Renal pelvis (tissue), 12 donors: Measurements from ENCODE around the gene UBXN11. TPM values are rescaled to one million over a fixed set of nuclear protein-coding genes. Genes with fewer than 3 reads are reported as not detected.

Experiments
- DNase-seq: peaks from one replicate; pipeline ENCODE4 v3.0.0-alpha.2; 2013
- long read RNA-seq, 16 experiments: transcript quantifications; one replicate each; lab custom pipeline, GENCODE V29; 2026
- polyA plus RNA-seq, 3 donors: library from polyadenylated mRNA; unstranded; fragments of 120-200 nt; gene quantifications; one replicate each; pipeline ENCODE4 v1.2.1, GENCODE V29; 2013; ENCODE audit not compliant: insufficient read length in 3 of 3

Gene UBXN11
- polyA plus RNA-seq: 10 to 100 TPM; 44.3 to 52.2 (median 51.7) TPM
- long read RNA-seq, donor 1, partial matches to known transcripts: 0 of 2 reads
- long read RNA-seq, donor 1, other reads (novel, unspliced or antisense): 0 of 2 reads
- long read RNA-seq, donor 2, partial matches to known transcripts: 8 of 12 reads
- long read RNA-seq, donor 2, other reads (novel, unspliced or antisense): 0 of 12 reads
- long read RNA-seq, donor 3, partial matches to known transcripts: 5 of 10 reads
- long read RNA-seq, donor 3, other reads (novel, unspliced or antisense): 0 of 10 reads
- long read RNA-seq, donor 4, partial matches to known transcripts: 14 of 17 reads
- long read RNA-seq, donor 4, other reads (novel, unspliced or antisense): 0 of 17 reads
- long read RNA-seq, donor 5, partial matches to known transcripts: 0 of 19 reads
- long read RNA-seq, donor 5, other reads (novel, unspliced or antisense): 17 of 19 reads
- long read RNA-seq, donor 6, partial matches to known transcripts: 285 of 292 reads
- long read RNA-seq, donor 6, other reads (novel, unspliced or antisense): 5 of 292 reads
- long read RNA-seq, donor 7, partial matches to known transcripts: 327 of 340 reads
- long read RNA-seq, donor 7, other reads (novel, unspliced or antisense): 10 of 340 reads
- long read RNA-seq, donor 8: 0 reads
- long read RNA-seq, donor 9, partial matches to known transcripts: 0 of 2 reads
- long read RNA-seq, donor 9, other reads (novel, unspliced or antisense): 0 of 2 reads
- long read RNA-seq, donor 10, partial matches to known transcripts: 0 of 1 reads
- long read RNA-seq, donor 10, other reads (novel, unspliced or antisense): 0 of 1 reads
- long read RNA-seq, donor 11, partial matches to known transcripts: 5 of 5 reads
- long read RNA-seq, donor 11, other reads (novel, unspliced or antisense): 0 of 5 reads
- long read RNA-seq, donor 12, transcript UBXN11-214 (13 exons, 2,542 nt): major isoform, 5 of 17 reads
- long read RNA-seq, donor 12, partial matches to known transcripts: 10 of 17 reads
- long read RNA-seq, donor 12, other reads (novel, unspliced or antisense): 0 of 17 reads
- long read RNA-seq, donor 13, partial matches to known transcripts: 0 of 1 reads
- long read RNA-seq, donor 13, other reads (novel, unspliced or antisense): 0 of 1 reads
- long read RNA-seq, donor 14: 0 reads
- long read RNA-seq, donor 15, transcript UBXN11-214 (13 exons, 2,542 nt): major isoform, 5 of 17 reads
- long read RNA-seq, donor 15, partial matches to known transcripts: 6 of 17 reads
- long read RNA-seq, donor 15, other reads (novel, unspliced or antisense): 0 of 17 reads
- long read RNA-seq, donor 16, partial matches to known transcripts: 8 of 18 reads
- long read RNA-seq, donor 16, other reads (novel, unspliced or antisense): 6 of 18 reads

- DNase-seq: peak; percentile 94
Observed at GRCh38 chr1:26306290-26307229, at the start of gene UBXN11. UBXN11 (minus strand) TSS chr1:26306636; CDS start chr1:26302883, 3,753 bp downstream.

GRCh38 chr1:26356106-26356505, 49.7 kb upstream of the UBXN11 start:
- no peak for DNase-seq

DNA sequence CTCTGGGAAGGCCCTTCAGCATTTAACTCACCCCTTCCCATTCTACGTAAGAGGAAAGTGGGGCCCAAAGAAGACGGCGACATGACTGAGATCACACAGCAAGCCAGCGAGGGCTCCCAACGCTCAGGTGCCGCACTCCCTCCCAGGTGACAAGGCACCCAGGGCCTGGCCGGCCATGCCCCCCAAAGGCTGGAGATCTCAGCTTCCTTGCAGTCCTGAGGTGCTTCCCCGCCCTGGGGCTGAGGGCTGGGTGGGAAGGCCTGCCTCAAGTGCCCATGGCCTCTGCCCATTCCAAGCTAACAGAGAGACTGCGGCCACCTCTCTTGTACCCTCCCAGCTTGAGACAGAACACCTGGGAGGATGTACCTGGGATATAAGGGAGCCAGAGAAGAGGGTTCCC, 48.5 kb upstream of the UBXN11 start:
- DNase-seq: no peak

DNA sequence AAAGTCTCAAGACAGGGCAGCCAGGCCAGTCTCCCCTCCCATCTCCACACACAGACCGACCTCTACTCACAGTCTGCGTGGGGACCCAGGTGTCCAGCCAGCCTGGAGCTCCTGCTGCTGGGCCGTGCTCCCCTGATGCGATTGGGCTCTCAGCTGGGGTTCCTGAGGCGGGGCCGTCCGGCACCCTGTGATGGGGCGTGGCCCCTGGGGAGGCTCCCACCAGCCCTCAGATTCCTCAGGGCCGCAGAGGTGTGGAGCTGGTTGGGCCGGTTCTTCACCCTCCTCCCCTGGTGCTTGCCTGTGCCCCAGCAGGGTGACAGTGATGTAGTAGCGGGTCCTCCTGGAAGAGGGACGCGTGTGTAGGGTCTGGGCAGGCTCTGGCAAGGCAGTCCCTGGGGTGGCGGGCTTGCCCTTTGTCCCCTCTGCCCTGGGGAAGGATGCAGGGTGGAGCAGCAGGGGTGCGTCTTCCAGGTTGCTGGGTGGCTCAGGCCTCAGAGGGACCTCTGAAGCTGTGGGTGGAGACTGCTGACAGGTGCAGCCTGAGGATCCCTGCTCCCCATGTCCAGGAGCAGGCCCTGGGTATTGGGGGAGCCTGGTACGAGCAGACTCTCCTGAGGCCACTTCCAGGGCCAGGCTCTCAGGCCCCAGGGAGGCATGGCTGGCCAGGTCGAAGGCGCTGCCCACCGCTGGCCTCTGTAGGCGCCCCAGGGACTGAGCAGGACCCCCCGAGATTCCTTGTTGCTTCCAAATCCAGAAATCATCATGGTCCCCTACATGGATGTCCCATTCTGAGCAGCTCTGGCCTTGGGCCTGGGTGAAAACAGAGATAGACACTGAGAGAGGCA, 47.8 kb upstream of the UBXN11 start, which contains the start of gene CRYBG2:
TSS of gene CRYBG2 (minus strand) at position 155 of the 845 bp plus-strand sequence. CDS start 7,473 bp downstream, outside the sequence.
- no peak for DNase-seq

GRCh38 chr1:26353210-26353859, 46.9 kb upstream of the UBXN11 start:
- DNase-seq: no peak

GRCh38 chr1:26352338-26352679, 45.9 kb upstream of the UBXN11 start:
- no peak for DNase-seq

GRCh38 chr1:26351590-26352337, 45.3 kb upstream of the UBXN11 start:
- DNase-seq: no peak

DNA sequence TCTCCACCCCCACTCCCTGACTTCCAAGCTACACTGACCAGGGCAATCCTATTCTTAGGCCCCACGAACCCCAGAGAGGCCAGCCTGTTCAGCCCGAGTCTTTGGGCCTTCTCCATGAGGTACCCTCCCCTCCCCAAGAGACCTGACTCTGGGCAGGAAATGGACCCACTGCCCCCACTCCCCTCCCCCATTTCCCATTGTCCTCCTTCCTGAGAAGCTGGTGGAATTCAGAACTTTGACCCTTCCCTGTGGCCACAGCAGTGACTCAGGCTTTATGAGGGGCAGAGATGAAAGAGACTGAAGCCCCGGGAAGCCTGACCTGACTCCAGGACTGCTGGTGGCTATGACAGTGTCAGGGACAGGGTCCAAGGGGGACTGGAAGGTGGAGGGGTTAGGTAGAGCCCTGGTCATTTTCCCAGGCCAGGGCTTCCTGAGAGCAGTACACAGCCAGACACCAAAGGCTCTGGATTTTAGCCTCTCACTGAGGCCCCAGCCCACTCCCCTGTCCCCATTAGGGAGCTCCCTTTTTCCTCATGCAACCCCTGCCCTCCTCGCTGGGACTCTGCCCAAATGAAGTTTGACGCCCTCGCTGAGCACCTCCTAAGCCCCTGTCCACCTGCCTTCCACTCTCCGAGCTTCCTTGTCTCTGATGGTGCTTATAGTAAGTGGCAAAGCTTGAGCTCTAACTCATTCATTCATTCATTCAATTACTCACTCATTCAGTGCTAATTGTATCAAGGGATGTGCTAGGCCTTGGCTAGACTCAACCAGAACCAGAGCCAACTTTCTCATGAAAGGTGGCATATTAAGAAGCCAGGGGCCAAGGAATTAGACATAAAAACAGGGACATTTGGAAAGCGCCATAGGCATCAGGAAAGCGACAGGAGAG, 44.5 kb upstream of the UBXN11 start:
- no peak for DNase-seq

- no peak for DNase-seq
Observed at GRCh38 chr1:26350343-26350700, 43.9 kb upstream of the UBXN11 start.

- DNase-seq: no peak
Observed at GRCh38 chr1:26349877-26350244, 43.4 kb upstream of the UBXN11 start.

GRCh38 chr1:26349188-26349876, 42.9 kb upstream of the UBXN11 start:
- DNase-seq: no peak

GRCh38 chr1:26346274-26347033, 40.0 kb upstream of the UBXN11 start:
- DNase-seq: no peak

- no peak for DNase-seq
Observed at GRCh38 chr1:26345718-26346117, 39.3 kb upstream of the UBXN11 start.

GRCh38 chr1:26344147-26344920, 37.9 kb upstream of the UBXN11 start:
- no peak for DNase-seq

DNA sequence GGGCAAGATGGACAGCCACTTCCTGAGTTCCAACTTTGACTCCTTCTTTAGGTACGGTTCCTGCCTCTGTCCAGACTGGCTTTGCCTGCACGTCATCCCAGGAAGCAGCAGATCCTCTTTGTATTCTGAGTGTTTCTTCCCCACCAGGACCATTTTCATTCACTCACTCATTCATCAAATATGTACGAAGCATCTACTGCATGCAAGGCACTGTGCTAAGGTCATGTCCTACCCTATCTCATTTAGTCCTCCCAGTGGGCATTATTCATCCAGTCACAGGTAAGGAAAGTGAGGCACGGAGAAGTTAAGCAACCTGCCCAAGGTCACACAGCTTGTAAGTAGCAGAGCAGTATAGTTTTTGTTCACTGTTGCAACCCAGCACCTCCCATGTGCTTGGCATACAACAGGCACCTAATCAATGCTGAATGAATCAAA, 33.6 kb upstream of the UBXN11 start:
- no peak for DNase-seq
